Pancreas (tissue), 10 donors: ENCODE results near the gene FAM117A. TPM values are rescaled to one million over a fixed set of nuclear protein-coding genes. Genes with fewer than 3 reads are reported as not detected.

Experiments used
- ATAC-seq, 4 donors: fragments of 200-7000 bp; cut with Tn5 transposase; one replicate each; pipeline versions ENCODE4 v1.8.0 to v1.9.1; 2020; ENCODE audit warnings: mild to moderate bottlenecking in 4 of 4, moderate library complexity in 4 of 4
- DNase-seq, 6 donors: peaks; one replicate each; pipeline ENCODE4 v3.0.0-alpha.2; 2020
- FAIRE-seq: peaks from 2 replicates; lab custom pipeline; 2012; peaks lifted over from hg19 to GRCh38; lab: Jason Lieb, UNC
- H3K27ac ChIP-seq, 4 donors: fragments of 200-600 bp; sonication (generic); 1 replicate in 3 of 4; 2 replicates in 1 of 4; pipeline versions ENCODE4 v1.5.0 to v1.8.0; 2020
- H3K27me3 ChIP-seq, 4 donors: fragments of 200-600 bp; one replicate each; pipeline ENCODE4 v1.8.0; 2021
- H3K36me3 ChIP-seq, 3 donors: fragments of 200-600 bp; sonication (generic) in 1 of 3; one replicate each; pipeline versions ENCODE4 v1.5.0 to v1.8.0; 2020 to 2021
- H3K4me1 ChIP-seq, 3 donors: fragments of 200-600 bp; one replicate each; pipeline ENCODE4 v1.8.0; 2021
- H3K4me3 ChIP-seq, 4 donors: fragments of 200-600 bp; sonication (generic) in 2 of 4; one replicate each; pipeline versions ENCODE4 v1.5.0 to v1.8.0; 2020 to 2021
- H3K9me3 ChIP-seq, 4 donors: fragments of 200-600 bp; one replicate each; pipeline ENCODE4 v1.8.0; 2021
- WGBS, 2 donors: extraction: QIAGEN DNeasy Blood & Tissue Kit; methylation state at CpG; one replicate each; pipeline ENCODE4 v1.1.7; 2013; 5-methylcytosine and 5-hydroxymethylcytosine counted together
- intact Hi-C, 3 donors: fragments of 100-400 bp; cut with DNase I; formaldehyde crosslinking; loops; one replicate each; pipeline versions ENCODE4 v1.11.1 to v1.14.2; 2022
- polyA plus RNA-seq, 2 donors: library from polyadenylated mRNA; stranded (reverse); fragments of 200-250 nt; gene quantifications; one replicate each; pipeline ENCODE4 v1.2.3, GENCODE V29; 2013
- total RNA-seq, 6 donors: library from RNA; stranded (reverse); fragmentation: NEBNext Ultra II Directional in 4 of 6; extraction: Animal tissue kit (Norgen Biotek cat#: 25700) in 4 of 6; gene quantifications; one replicate each; pipeline versions ENCODE4 v1.2.1 to v1.2.4, GENCODE V29; 2021 to 2023
- TF ChIP-seq, protein P1 (sequence below), 4 donors: fragments of 200-600 bp; sonication (generic) in 3 of 4; IDR thresholded peaks; one replicate each; pipeline versions ENCODE4 v1.5.0 to v1.8.0; 2021; ENCODE audit warnings: antibody characterized with exemption in 4 of 4
- donor health status: healthy with polysubstance abuse.
- donor health status: DM: no; HTN: no; CAD: no; lungs with moderate emphysema.
- donor health status: DM: no; HTN: no; CAD: no.
- donor health status: control.
- donor health status: control.
- donor health status: Bipolar disorder and iron deficiency.
- donor health status: DM: yes; HTN: yes; CAD: no.
- donor health status: DM: no; HTN: no; CAD: no.
- donor health status: DM: no; HTN: no; CAD: no.
- donor health status: DM: yes; HTN: yes; CAD: no.

FAM117A gene
- total and polyA plus RNA-seq, 8 donors, result 5.3 to 14.8 (median 8.5) TPM

- WGBS, 2 donors, result 59 to 61% methylated on average over 15 of the region's 15 CpGs
- FAIRE-seq, result no peak
- no peak for ATAC-seq
- peaks cover 0 to 21% (median 13%) of the 10 kb centered on the region in 3 donors for H3K36me3 ChIP-seq
- peak overlapping the region in 2 of 4 donors; percentile 95 to 97 for H3K4me3 ChIP-seq
- peak overlapping the region in 3 of 4 donors; percentile 34 to 96 (median 92) for H3K27ac ChIP-seq
- H3K4me1 ChIP-seq, result peaks cover 7 to 8% (median 7%) of the 10 kb centered on the region in 3 donors
- no peaks in the 10 kb centered on the region for H3K27me3 ChIP-seq
- TF ChIP-seq, protein P1, sequence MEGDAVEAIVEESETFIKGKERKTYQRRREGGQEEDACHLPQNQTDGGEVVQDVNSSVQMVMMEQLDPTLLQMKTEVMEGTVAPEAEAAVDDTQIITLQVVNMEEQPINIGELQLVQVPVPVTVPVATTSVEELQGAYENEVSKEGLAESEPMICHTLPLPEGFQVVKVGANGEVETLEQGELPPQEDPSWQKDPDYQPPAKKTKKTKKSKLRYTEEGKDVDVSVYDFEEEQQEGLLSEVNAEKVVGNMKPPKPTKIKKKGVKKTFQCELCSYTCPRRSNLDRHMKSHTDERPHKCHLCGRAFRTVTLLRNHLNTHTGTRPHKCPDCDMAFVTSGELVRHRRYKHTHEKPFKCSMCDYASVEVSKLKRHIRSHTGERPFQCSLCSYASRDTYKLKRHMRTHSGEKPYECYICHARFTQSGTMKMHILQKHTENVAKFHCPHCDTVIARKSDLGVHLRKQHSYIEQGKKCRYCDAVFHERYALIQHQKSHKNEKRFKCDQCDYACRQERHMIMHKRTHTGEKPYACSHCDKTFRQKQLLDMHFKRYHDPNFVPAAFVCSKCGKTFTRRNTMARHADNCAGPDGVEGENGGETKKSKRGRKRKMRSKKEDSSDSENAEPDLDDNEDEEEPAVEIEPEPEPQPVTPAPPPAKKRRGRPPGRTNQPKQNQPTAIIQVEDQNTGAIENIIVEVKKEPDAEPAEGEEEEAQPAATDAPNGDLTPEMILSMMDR (IDR thresholded peaks at IDR 0.05), result no peak
- DNase-seq, result peak in 2 of 6 donors; percentile 32 to 37
- intact Hi-C loops, result no loop called here
- no peaks in the 10 kb centered on the region for H3K9me3 ChIP-seq
Observed at GRCh38 chr17:49708515-49709183, 55.3 kb downstream of the FAM117A start.

DNA sequence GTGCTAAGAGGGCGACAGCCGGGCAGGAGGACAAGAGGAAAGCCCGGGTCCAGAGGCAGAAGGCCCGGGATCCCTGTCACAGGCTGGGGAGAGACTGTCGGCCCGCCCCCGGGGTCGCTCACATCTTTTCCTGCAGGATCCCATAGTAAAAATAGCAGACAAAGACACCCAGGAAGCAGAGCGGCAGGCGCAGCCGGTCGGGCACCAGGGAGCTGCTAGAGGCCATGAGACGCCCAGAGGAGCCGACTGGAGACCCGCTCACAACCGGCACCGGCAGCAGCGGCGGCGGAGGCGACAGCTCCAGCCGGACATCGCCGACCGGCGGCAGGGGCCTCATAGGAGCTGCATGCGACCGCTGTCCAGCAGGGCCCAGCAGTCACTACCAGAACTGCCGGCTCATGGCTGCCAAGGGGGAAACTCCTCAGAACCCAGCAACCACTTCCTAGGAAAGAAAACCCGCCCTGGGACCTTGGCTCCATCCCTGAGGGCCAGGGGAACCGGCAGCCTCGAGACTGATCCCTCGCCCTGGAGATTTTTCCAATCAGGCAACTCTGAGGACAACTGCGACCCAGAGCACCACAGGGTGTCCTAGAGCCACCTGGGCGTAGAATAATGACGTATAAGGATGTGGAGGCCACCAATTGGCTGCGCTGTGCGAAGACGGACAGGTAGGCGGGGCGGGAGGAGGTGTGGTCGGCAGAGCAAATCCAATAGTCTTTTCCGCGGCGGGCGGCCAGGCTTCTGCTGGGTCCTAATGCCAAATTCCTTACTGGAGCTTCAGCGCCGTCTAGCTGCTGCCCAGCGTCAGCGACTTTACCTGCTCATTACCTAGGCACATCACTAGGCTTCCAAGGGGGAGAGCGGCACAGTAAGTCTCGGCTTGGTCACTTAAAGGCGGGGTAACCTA lies 56.1 kb downstream of the FAM117A start, which contains the start of gene SLC35B1:
SLC35B1 (minus strand) TSS at position 357 of the 907 bp plus-strand sequence; CDS start at position 226, 131 bp downstream.
- intact Hi-C loops, result no loop called here
- ATAC-seq (peak; percentile 98 to 100 (median 99)), FAIRE-seq (peak; percentile 91), DNase-seq (peak; percentile 97 to 99 (median 99))
- no peaks in the 10 kb centered on the region for H3K9me3 ChIP-seq
- peaks cover 7 to 8% (median 7%) of the 10 kb centered on the region in 3 donors for H3K4me1 ChIP-seq
- TF ChIP-seq, protein P1 (IDR thresholded peaks at IDR 0.05), result peak in 3 of 4 donors; percentile 31 to 49 (median 47)
- H3K36me3 ChIP-seq, result peaks cover 1 to 29% (median 20%) of the 10 kb centered on the region in 3 donors
- H3K27ac ChIP-seq, result peak within 1 kb of the TSS; percentile 87 to 97 (median 94)
- WGBS, 2 donors, result 1% methylated on average over 52 to 53 of the region's 53 CpGs
- H3K4me3 ChIP-seq, result peak within 1 kb of the TSS; percentile 84 to 100 (median 96)
- no peaks in the 10 kb centered on the region for H3K27me3 ChIP-seq

DNA sequence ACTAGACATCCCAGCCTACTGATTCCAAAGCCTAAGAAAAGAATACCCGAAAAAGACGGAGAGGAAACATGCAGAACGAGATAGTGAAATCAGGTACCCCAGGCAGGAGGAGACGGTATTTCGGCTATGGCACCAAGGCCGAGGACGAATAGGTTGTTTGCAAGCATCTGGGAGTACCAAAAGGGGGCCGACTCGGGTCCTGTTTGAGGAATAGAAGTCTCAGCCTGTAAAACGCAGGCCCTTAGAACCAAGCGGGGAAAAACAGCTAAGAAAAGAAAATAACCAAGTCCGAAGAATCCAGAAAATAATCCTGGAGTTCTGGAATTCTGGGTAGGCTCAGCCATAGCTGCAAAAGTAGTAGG lies 56.7 kb downstream of the FAM117A start:
- 1% methylated on average over 12 of the region's 12 CpGs for WGBS, 2 donors

GRCh38 chr17:49705254-49705653 lies 58.7 kb downstream of the FAM117A start:
- no peaks in the 10 kb centered on the region for H3K9me3 ChIP-seq
- FAIRE-seq, result no peak
- no peak for DNase-seq
- intact Hi-C loops, result no loop called here
- ATAC-seq, result no peak
- H3K27ac ChIP-seq, result no peak overlapping the region
- no peak overlapping the region for H3K4me3 ChIP-seq
- TF ChIP-seq, protein P1 (IDR thresholded peaks at IDR 0.05), result no peak
- H3K36me3 ChIP-seq, result peaks cover 3 to 53% (median 36%) of the 10 kb centered on the region in 3 donors
- no peaks in the 10 kb centered on the region for H3K27me3 ChIP-seq
- H3K4me1 ChIP-seq, result peaks cover 7 to 8% (median 7%) of the 10 kb centered on the region in 3 donors

More for the DNA sequence above, 56.7 kb downstream of the FAM117A start:
- H3K4me1 ChIP-seq, result peaks cover 7 to 8% (median 7%) of the 10 kb centered on the region in 3 donors
- peak overlapping the region; percentile 84 to 100 (median 96) for H3K4me3 ChIP-seq
- intact Hi-C loops, result no loop called here
- peaks cover 3 to 35% (median 20%) of the 10 kb centered on the region in 3 donors for H3K36me3 ChIP-seq
- H3K27me3 ChIP-seq, result no peaks in the 10 kb centered on the region
- H3K27ac ChIP-seq, result peak overlapping the region; percentile 87 to 97 (median 94)
- TF ChIP-seq, protein P1 (IDR thresholded peaks at IDR 0.05), result no peak
- DNase-seq (no peak), ATAC-seq (no peak), FAIRE-seq (no peak)
- no peaks in the 10 kb centered on the region for H3K9me3 ChIP-seq
